ENCODE data around the gene AXIN1.
"Not testable (repeated sequence)": the region's sequence is repeated elsewhere in the genome, so short reads cannot be mapped to it uniquely, and the experiment has no call there.

The AXIN1 gene

GRCh38 chr16:333406-334094, 19.0 kb downstream of the AXIN1 start:
- no peak overlapping the region for H3K4me3 ChIP-seq (ENCODE audit: low read depth in 1 of 2, low read length in 2 of 2)
- no peaks in the 10 kb centered on the region for H3K27me3 ChIP-seq (ENCODE audit: control insufficient read depth in 1 of 2, insufficient read depth in 2 of 2, low read length in 2 of 2)
- no peak overlapping the region for H3K27ac ChIP-seq (ENCODE audit: low read depth, low read length)
- no peaks in the 10 kb centered on the region for H3K36me3 ChIP-seq (ENCODE audit: control insufficient read depth in 1 of 2, insufficient read depth in 2 of 2, low read length in 2 of 2)
- H3K9ac ChIP-seq (ENCODE audit: low read depth in 1 of 2, low read length in 2 of 2) = no peak overlapping the region
- H3K4me1 ChIP-seq (ENCODE audit: control insufficient read depth in 1 of 2, insufficient read depth in 2 of 2, low read length in 2 of 2) = peaks cover 9 to 14% of the 10 kb centered on the region in 2 donors
- H3K9me3 ChIP-seq (ENCODE audit: control insufficient read depth in 1 of 2, low read length in 2 of 2) = no peaks in the 10 kb centered on the region

- not testable (repeated sequence) for H3K27me3 ChIP-seq (ENCODE audit: control insufficient read depth in 1 of 2, insufficient read depth in 2 of 2, low read length in 2 of 2); H3K36me3 ChIP-seq (ENCODE audit: control insufficient read depth in 1 of 2, insufficient read depth in 2 of 2, low read length in 2 of 2); H3K27ac ChIP-seq (ENCODE audit: low read depth, low read length); H3K9ac ChIP-seq (ENCODE audit: low read depth in 1 of 2, low read length in 2 of 2); H3K4me3 ChIP-seq (ENCODE audit: low read depth in 1 of 2, low read length in 2 of 2); H3K9me3 ChIP-seq (ENCODE audit: control insufficient read depth in 1 of 2, low read length in 2 of 2)
- H3K4me1 ChIP-seq (ENCODE audit: control insufficient read depth in 1 of 2, insufficient read depth in 2 of 2, low read length in 2 of 2) = peaks cover 21 to 27% of the 10 kb centered on the region in 2 donors
These were observed 21.2 kb downstream of the AXIN1 start for GRCh38 chr16:331181-331814.

GRCh38 chr16:330741-331140, 21.8 kb downstream of the AXIN1 start:
- H3K4me3 ChIP-seq (ENCODE audit: low read depth in 1 of 2, low read length in 2 of 2) = no peak overlapping the region
- no peaks in the 10 kb centered on the region for H3K9me3 ChIP-seq (ENCODE audit: control insufficient read depth in 1 of 2, low read length in 2 of 2)
- no peaks in the 10 kb centered on the region for H3K27me3 ChIP-seq (ENCODE audit: control insufficient read depth in 1 of 2, insufficient read depth in 2 of 2, low read length in 2 of 2)
- H3K36me3 ChIP-seq (ENCODE audit: control insufficient read depth in 1 of 2, insufficient read depth in 2 of 2, low read length in 2 of 2) = no peaks in the 10 kb centered on the region
- no peak overlapping the region for H3K9ac ChIP-seq (ENCODE audit: low read depth in 1 of 2, low read length in 2 of 2)
- H3K27ac ChIP-seq (ENCODE audit: low read depth, low read length) = no peak overlapping the region
- peaks cover 23 to 29% of the 10 kb centered on the region in 2 donors for H3K4me1 ChIP-seq (ENCODE audit: control insufficient read depth in 1 of 2, insufficient read depth in 2 of 2, low read length in 2 of 2)

- Histone ChIP-seq H3K27me3 (ENCODE audit: control insufficient read depth in 1 of 2, insufficient read depth in 2 of 2, low read length in 2 of 2) (no peaks in the 10 kb centered on the region), H3K4me1 (ENCODE audit: control insufficient read depth in 1 of 2, insufficient read depth in 2 of 2, low read length in 2 of 2) (peaks cover 24 to 29% of the 10 kb centered on the region in 2 donors), H3K9ac (ENCODE audit: low read depth in 1 of 2, low read length in 2 of 2) (peak overlapping the region in 1 of 2 donors; percentile 13), H3K4me3 (ENCODE audit: low read depth in 1 of 2, low read length in 2 of 2) (peak overlapping the region; percentile 36 to 39), H3K27ac (ENCODE audit: low read depth, low read length) (no peak overlapping the region), H3K36me3 (ENCODE audit: control insufficient read depth in 1 of 2, insufficient read depth in 2 of 2, low read length in 2 of 2) (no peaks in the 10 kb centered on the region), H3K9me3 (ENCODE audit: control insufficient read depth in 1 of 2, low read length in 2 of 2) (no peaks in the 10 kb centered on the region)
These were observed 27.0 kb downstream of the AXIN1 start for GRCh38 chr16:325375-326145.

GRCh38 chr16:324451-325334, 27.8 kb downstream of the AXIN1 start:
- Histone ChIP-seq H3K4me3 (ENCODE audit: low read depth in 1 of 2, low read length in 2 of 2) (peak overlapping the region; percentile 39 to 40), H3K9ac (ENCODE audit: low read depth in 1 of 2, low read length in 2 of 2) (peak overlapping the region in 1 of 2 donors; percentile 17), H3K9me3 (ENCODE audit: control insufficient read depth in 1 of 2, low read length in 2 of 2) (no peaks in the 10 kb centered on the region), H3K4me1 (ENCODE audit: control insufficient read depth in 1 of 2, insufficient read depth in 2 of 2, low read length in 2 of 2) (peaks cover 20 to 29% of the 10 kb centered on the region in 2 donors), H3K27ac (ENCODE audit: low read depth, low read length) (peak overlapping the region; percentile 18), H3K36me3 (ENCODE audit: control insufficient read depth in 1 of 2, insufficient read depth in 2 of 2, low read length in 2 of 2) (peaks cover under 1 to 1% of the 10 kb centered on the region in 2 donors), H3K27me3 (ENCODE audit: control insufficient read depth in 1 of 2, insufficient read depth in 2 of 2, low read length in 2 of 2) (no peaks in the 10 kb centered on the region)

- H3K27ac ChIP-seq (ENCODE audit: low read depth, low read length) = no peak overlapping the region
- H3K27me3 ChIP-seq (ENCODE audit: control insufficient read depth in 1 of 2, insufficient read depth in 2 of 2, low read length in 2 of 2) = no peaks in the 10 kb centered on the region
- H3K36me3 ChIP-seq (ENCODE audit: control insufficient read depth in 1 of 2, insufficient read depth in 2 of 2, low read length in 2 of 2) = peaks cover 6 to 7% of the 10 kb centered on the region in 2 donors
- H3K4me3 ChIP-seq (ENCODE audit: low read depth in 1 of 2, low read length in 2 of 2) = no peak overlapping the region
- H3K9ac ChIP-seq (ENCODE audit: low read depth in 1 of 2, low read length in 2 of 2) = no peak overlapping the region
- no peaks in the 10 kb centered on the region for H3K9me3 ChIP-seq (ENCODE audit: control insufficient read depth in 1 of 2, low read length in 2 of 2)
- H3K4me1 ChIP-seq (ENCODE audit: control insufficient read depth in 1 of 2, insufficient read depth in 2 of 2, low read length in 2 of 2) = peaks cover 20 to 29% of the 10 kb centered on the region in 2 donors
These were observed 28.4 kb downstream of the AXIN1 start for GRCh38 chr16:324201-324450.

GRCh38 chr16:322476-323143, 29.9 kb downstream of the AXIN1 start:
- Histone ChIP-seq H3K27me3 (ENCODE audit: control insufficient read depth in 1 of 2, insufficient read depth in 2 of 2, low read length in 2 of 2) (no peaks in the 10 kb centered on the region), H3K4me1 (ENCODE audit: control insufficient read depth in 1 of 2, insufficient read depth in 2 of 2, low read length in 2 of 2) (peaks cover 16 to 22% of the 10 kb centered on the region in 2 donors), H3K36me3 (ENCODE audit: control insufficient read depth in 1 of 2, insufficient read depth in 2 of 2, low read length in 2 of 2) (peaks cover 10 to 19% of the 10 kb centered on the region in 2 donors), H3K9me3 (ENCODE audit: control insufficient read depth in 1 of 2, low read length in 2 of 2) (no peaks in the 10 kb centered on the region), H3K4me3 (ENCODE audit: low read depth in 1 of 2, low read length in 2 of 2) (no peak overlapping the region), H3K27ac (ENCODE audit: low read depth, low read length) (no peak overlapping the region), H3K9ac (ENCODE audit: low read depth in 1 of 2, low read length in 2 of 2) (no peak overlapping the region)

GRCh38 chr16:321532-321931, 31.0 kb downstream of the AXIN1 start:
- peaks cover 8 to 16% of the 10 kb centered on the region in 2 donors for H3K4me1 ChIP-seq (ENCODE audit: control insufficient read depth in 1 of 2, insufficient read depth in 2 of 2, low read length in 2 of 2)
- H3K9ac ChIP-seq (ENCODE audit: low read depth in 1 of 2, low read length in 2 of 2) = no peak overlapping the region
- H3K9me3 ChIP-seq (ENCODE audit: control insufficient read depth in 1 of 2, low read length in 2 of 2) = no peaks in the 10 kb centered on the region
- H3K27me3 ChIP-seq (ENCODE audit: control insufficient read depth in 1 of 2, insufficient read depth in 2 of 2, low read length in 2 of 2) = no peaks in the 10 kb centered on the region
- no peak overlapping the region for H3K4me3 ChIP-seq (ENCODE audit: low read depth in 1 of 2, low read length in 2 of 2)
- no peak overlapping the region for H3K27ac ChIP-seq (ENCODE audit: low read depth, low read length)
- peaks cover 10 to 19% of the 10 kb centered on the region in 2 donors for H3K36me3 ChIP-seq (ENCODE audit: control insufficient read depth in 1 of 2, insufficient read depth in 2 of 2, low read length in 2 of 2)

GRCh38 chr16:320206-320605, 32.3 kb downstream of the AXIN1 start:
- no peaks in the 10 kb centered on the region for H3K9me3 ChIP-seq (ENCODE audit: control insufficient read depth in 1 of 2, low read length in 2 of 2)
- no peaks in the 10 kb centered on the region for H3K27me3 ChIP-seq (ENCODE audit: control insufficient read depth in 1 of 2, insufficient read depth in 2 of 2, low read length in 2 of 2)
- no peak overlapping the region for H3K9ac ChIP-seq (ENCODE audit: low read depth in 1 of 2, low read length in 2 of 2)
- H3K4me1 ChIP-seq (ENCODE audit: control insufficient read depth in 1 of 2, insufficient read depth in 2 of 2, low read length in 2 of 2) = peaks cover 1 to 8% of the 10 kb centered on the region in 2 donors
- peaks cover 10 to 19% of the 10 kb centered on the region in 2 donors for H3K36me3 ChIP-seq (ENCODE audit: control insufficient read depth in 1 of 2, insufficient read depth in 2 of 2, low read length in 2 of 2)
- H3K4me3 ChIP-seq (ENCODE audit: low read depth in 1 of 2, low read length in 2 of 2) = no peak overlapping the region
- no peak overlapping the region for H3K27ac ChIP-seq (ENCODE audit: low read depth, low read length)
